K562 (cell line): ENCODE results near the gene RNASE4. TPM values are rescaled to one million over a fixed set of nuclear protein-coding genes. Genes with fewer than 3 reads are reported as not detected.

Experiments
- ARID1B ChIP-seq: fragments of 450-650 bp; IDR thresholded peaks from 2 replicates; pipeline ENCODE4 v1.6.1; 2016; ENCODE audit warnings: antibody characterized with exemption, mild to moderate bottlenecking, inconsistent platforms
- BRD9 ChIP-seq: fragments of 450-650 bp; IDR thresholded peaks from 2 replicates; pipeline ENCODE4 v1.6.1; 2018; ENCODE audit warnings: low read depth; ENCODE audit not compliant: partially characterized antibody
- CBFA2T3 ChIP-seq: fragments of 450-650 bp; IDR thresholded peaks from 2 replicates; pipeline ENCODE4 v1.6.1; 2017
- HCFC1 ChIP-seq: IDR thresholded peaks from 2 replicates; pipeline ENCODE4 v1.6.1; 2012; ENCODE audit warnings: low read depth, low read length, improper control_type of control experiment
- KAT2B ChIP-seq: IDR thresholded peaks from one replicate; pipeline ENCODE4 v1.6.1; 2012; ENCODE audit warnings: low read depth, mild to moderate bottlenecking, control low read depth, inconsistent platforms, low read length, moderate library complexity
- MCM5 ChIP-seq: fragments of 450-650 bp; IDR thresholded peaks from 2 replicates; pipeline ENCODE4 v1.6.1; 2016; ENCODE audit warnings: low read depth
- NBN ChIP-seq: fragments of 450-650 bp; IDR thresholded peaks from 2 replicates; pipeline ENCODE4 v1.6.1; 2016; ENCODE audit warnings: low read depth, mild to moderate bottlenecking
- NFE2 ChIP-seq: IDR thresholded peaks from 2 replicates; pipeline ENCODE4 v1.6.1; 2014; ENCODE audit warnings: antibody characterized with exemption, low read depth
- NFYB ChIP-seq: IDR thresholded peaks from 2 replicates; pipeline ENCODE4 v1.6.1; 2011; ENCODE audit warnings: mild to moderate bottlenecking, moderate library complexity; ENCODE audit not compliant: insufficient read length; ENCODE audit errors: extremely low read depth
- PCBP2 ChIP-seq: fragments of 200-400 bp; formaldehyde crosslinking; IDR thresholded peaks from 2 replicates; pipeline ENCODE4 v1.6.1; 2018; ENCODE audit warnings: low read length, low read depth, mild to moderate bottlenecking, moderate library complexity; ENCODE audit not compliant: poor library complexity, severe bottlenecking
- SMAD1 ChIP-seq: fragments of 150-350 bp; IDR thresholded peaks from 2 replicates; pipeline ENCODE4 v1.6.1; 2014; ENCODE audit warnings: low read length, low read depth; ENCODE audit not compliant: partially characterized antibody
- SMARCC2 ChIP-seq: fragments of 450-650 bp; IDR thresholded peaks from 2 replicates; pipeline ENCODE4 v1.6.1; 2017; ENCODE audit warnings: antibody characterized with exemption, moderate library complexity, mild to moderate bottlenecking, low read depth
- SRSF7 ChIP-seq: fragments of 200-400 bp; formaldehyde crosslinking; optimal IDR thresholded peaks from 2 replicates; pipeline ENCODE3; 2017; ENCODE audit warnings: mild to moderate bottlenecking, low read depth, low read length
- STAT5A ChIP-seq: IDR thresholded peaks from 2 replicates; pipeline ENCODE4 v1.6.1; 2012; ENCODE audit warnings: low read length, inconsistent platforms, borderline replicate concordance
- TAL1 ChIP-seq: fragments of 450-650 bp; IDR thresholded peaks from 2 replicates; pipeline ENCODE4 v1.6.1; 2016; ENCODE audit warnings: mild to moderate bottlenecking
- TRIM28 ChIP-seq: fragments of 450-650 bp; IDR thresholded peaks from 2 replicates; pipeline ENCODE4 v1.6.1; 2017
- ZBTB33 ChIP-seq: sonication (generic); formaldehyde crosslinking; IDR thresholded peaks from 2 replicates; pipeline ENCODE4 v1.8.1; 2023; ENCODE audit warnings: mild to moderate bottlenecking, missing genetic modification reagents
- ZNF347 ChIP-seq: fragments of 450-650 bp; formaldehyde crosslinking; IDR thresholded peaks from 2 replicates; pipeline ENCODE4 v1.4.0; 2020; ENCODE audit warnings: low read depth, mild to moderate bottlenecking, moderate library complexity
- ZNF384 ChIP-seq: IDR thresholded peaks from 2 replicates; pipeline ENCODE4 v1.6.1; 2012; ENCODE audit warnings: low read depth, low read length, improper control_type of control experiment
- ZNF644 ChIP-seq: fragments of 200-800 bp; sonication (Bioruptor generic); IDR thresholded peaks from 2 replicates; pipeline ENCODE4 v1.6.1; 2016; ENCODE audit warnings: low read depth, missing genetic modification characterization, missing compliant biosample characterization
- polyA plus RNA-seq, 8 experiments: library from polyadenylated mRNA; depleted of rRNA in 4 of 8; stranded (reverse) in 5 of 8; unstranded in 3 of 8; fragments of >200 nt; fragmentation: Nextera tagmentation in 2 of 8; fragmentation: Illumina TruSeq in 1 of 8; extraction: Ambion mirVana in 2 of 8; extraction: Trizol in 1 of 8; gene quantifications; 2 replicates each; pipeline versions ENCODE4 v1.2.1 to v1.2.3, GENCODE V29; 2011 to 2014; ENCODE audit warnings: inconsistent platforms in 1 of 8, missing spikeins in 1 of 8
- total RNA-seq, 7 experiments: library from RNA; depleted of rRNA in 6 of 7; stranded (reverse); fragments of >200 nt in 6 of 7; fragmentation: Illumina TruSeq in 2 of 7; extraction: Trizol in 2 of 7; gene quantifications; 2 replicates each; pipeline versions ENCODE4 v1.2.1 to v1.2.3, GENCODE V29; 2011 to 2021; ENCODE audit warnings: low replicate concordance in 1 of 7
- TF ChIP-seq, protein P1 (sequence below), 2 experiments: fragments of 450-650 bp; IDR thresholded peaks; 2 replicates each; pipeline ENCODE4 v1.6.1; 2016
- TF ChIP-seq, protein P2 (sequence below): sonication (generic); formaldehyde crosslinking; IDR thresholded peaks from 2 replicates; pipeline ENCODE4 v1.8.0; 2022; ENCODE audit warnings: mild to moderate bottlenecking, low read depth, missing genetic modification reagents
- TF ChIP-seq, protein P3 (sequence below): fragments of 150-350 bp; conservative IDR thresholded peaks from 2 replicates; pipeline ENCODE4 v1.6.1; 2014; ENCODE audit warnings: low read length

The RNASE4 gene
- total and polyA plus RNA-seq, 9 of the 15 experiments (the other 6 are each of a cell fraction or from before 2014, with no cell fraction given) = 0.09 to 0.22 (median 0.13) TPM; not detected in 2

DNA sequence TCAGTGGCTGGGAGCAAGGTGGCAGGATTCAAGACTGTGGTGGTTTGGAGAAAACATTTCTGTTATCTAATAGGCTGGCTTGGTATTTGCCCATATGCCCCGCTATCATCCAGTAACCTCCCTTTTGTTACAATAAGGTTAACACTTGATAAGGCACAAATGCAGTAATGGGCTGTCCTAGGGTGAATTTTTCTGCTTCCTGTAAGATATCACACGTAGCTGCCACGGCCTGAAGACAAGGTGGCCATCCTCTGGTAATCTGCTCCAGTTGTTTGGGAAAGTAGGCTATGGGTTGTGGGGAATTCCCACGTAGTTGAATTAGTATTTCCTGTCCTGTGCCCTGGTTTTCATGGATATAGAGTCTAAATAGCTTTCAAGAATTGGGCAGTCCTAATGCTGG is 27.3 kb downstream of the RNASE4 start (continued):
- TF ChIP-seq ZBTB33 = no peak
- TF ChIP-seq TAL1 = peak; percentile 76
- TF ChIP-seq PCBP2 = no peak
- no peak for TF ChIP-seq SMARCC2
- no peak for TF ChIP-seq ZNF644 (tag)
- no peak for TF ChIP-seq BRD9
- TF ChIP-seq, protein P1, sequence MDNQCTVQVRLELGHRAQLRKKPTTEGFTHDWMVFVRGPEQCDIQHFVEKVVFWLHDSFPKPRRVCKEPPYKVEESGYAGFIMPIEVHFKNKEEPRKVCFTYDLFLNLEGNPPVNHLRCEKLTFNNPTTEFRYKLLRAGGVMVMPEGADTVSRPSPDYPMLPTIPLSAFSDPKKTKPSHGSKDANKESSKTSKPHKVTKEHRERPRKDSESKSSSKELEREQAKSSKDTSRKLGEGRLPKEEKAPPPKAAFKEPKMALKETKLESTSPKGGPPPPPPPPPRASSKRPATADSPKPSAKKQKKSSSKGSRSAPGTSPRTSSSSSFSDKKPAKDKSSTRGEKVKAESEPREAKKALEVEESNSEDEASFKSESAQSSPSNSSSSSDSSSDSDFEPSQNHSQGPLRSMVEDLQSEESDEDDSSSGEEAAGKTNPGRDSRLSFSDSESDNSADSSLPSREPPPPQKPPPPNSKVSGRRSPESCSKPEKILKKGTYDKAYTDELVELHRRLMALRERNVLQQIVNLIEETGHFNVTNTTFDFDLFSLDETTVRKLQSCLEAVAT (IDR thresholded peaks at IDR 0.05) = no peak
- TF ChIP-seq ARID1B = peak; percentile 79
- no peak for TF ChIP-seq HCFC1
- TF ChIP-seq, protein P2, sequence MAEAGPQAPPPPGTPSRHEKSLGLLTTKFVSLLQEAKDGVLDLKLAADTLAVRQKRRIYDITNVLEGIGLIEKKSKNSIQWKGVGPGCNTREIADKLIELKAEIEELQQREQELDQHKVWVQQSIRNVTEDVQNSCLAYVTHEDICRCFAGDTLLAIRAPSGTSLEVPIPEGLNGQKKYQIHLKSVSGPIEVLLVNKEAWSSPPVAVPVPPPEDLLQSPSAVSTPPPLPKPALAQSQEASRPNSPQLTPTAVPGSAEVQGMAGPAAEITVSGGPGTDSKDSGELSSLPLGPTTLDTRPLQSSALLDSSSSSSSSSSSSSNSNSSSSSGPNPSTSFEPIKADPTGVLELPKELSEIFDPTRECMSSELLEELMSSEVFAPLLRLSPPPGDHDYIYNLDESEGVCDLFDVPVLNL (CRISPR knock-in tag) = no peak
- no peak for TF ChIP-seq NFYB
- no peak for TF ChIP-seq TRIM28
- TF ChIP-seq NBN = no peak
- TF ChIP-seq MCM5 = no peak
- TF ChIP-seq, protein P3, sequence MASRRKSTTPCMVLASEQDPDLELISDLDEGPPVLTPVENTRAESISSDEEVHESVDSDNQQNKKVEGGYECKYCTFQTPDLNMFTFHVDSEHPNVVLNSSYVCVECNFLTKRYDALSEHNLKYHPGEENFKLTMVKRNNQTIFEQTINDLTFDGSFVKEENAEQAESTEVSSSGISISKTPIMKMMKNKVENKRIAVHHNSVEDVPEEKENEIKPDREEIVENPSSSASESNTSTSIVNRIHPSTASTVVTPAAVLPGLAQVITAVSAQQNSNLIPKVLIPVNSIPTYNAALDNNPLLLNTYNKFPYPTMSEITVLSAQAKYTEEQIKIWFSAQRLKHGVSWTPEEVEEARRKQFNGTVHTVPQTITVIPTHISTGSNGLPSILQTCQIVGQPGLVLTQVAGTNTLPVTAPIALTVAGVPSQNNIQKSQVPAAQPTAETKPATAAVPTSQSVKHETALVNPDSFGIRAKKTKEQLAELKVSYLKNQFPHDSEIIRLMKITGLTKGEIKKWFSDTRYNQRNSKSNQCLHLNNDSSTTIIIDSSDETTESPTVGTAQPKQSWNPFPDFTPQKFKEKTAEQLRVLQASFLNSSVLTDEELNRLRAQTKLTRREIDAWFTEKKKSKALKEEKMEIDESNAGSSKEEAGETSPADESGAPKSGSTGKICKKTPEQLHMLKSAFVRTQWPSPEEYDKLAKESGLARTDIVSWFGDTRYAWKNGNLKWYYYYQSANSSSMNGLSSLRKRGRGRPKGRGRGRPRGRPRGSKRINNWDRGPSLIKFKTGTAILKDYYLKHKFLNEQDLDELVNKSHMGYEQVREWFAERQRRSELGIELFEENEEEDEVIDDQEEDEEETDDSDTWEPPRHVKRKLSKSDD = no peak
- TF ChIP-seq CBFA2T3 = peak; percentile 91
- TF ChIP-seq STAT5A = peak; percentile 44; the same call in 1 of the 2 replicates
- TF ChIP-seq ZNF347 = no peak
- no peak for TF ChIP-seq ZNF384
- no peak for TF ChIP-seq SMAD1
- TF ChIP-seq SRSF7 = no peak
- no peak for TF ChIP-seq NFE2
- TF ChIP-seq KAT2B = no peak
